Liver (tissue), 9 donors: ENCODE data around the gene BICRA. TPM values are rescaled to one million over a fixed set of nuclear protein-coding genes. Genes with fewer than 3 reads are reported as not detected.

Source experiments
- DNase-seq: peaks from one replicate; pipeline ENCODE4 v3.0.0-alpha.2; 2017; ENCODE audit warnings: low spot score
- H3K27ac ChIP-seq, 2 donors: one replicate each; pipeline ENCODE4 v1.7.0; 2013; ENCODE audit warnings: inconsistent platforms in 2 of 2, low read length in 2 of 2, control low read depth in 1 of 2, low read depth in 1 of 2, mild to moderate bottlenecking in 1 of 2
- H3K27me3 ChIP-seq, 4 donors: one replicate each; pipeline versions ENCODE4 v1.6.1 to v1.7.0; 2013; ENCODE audit warnings: low read length in 3 of 4, inconsistent platforms in 1 of 4, mild to moderate bottlenecking in 1 of 4, moderate library complexity in 1 of 4; ENCODE audit not compliant: control insufficient read depth in 4 of 4, insufficient read depth in 4 of 4
- H3K36me3 ChIP-seq, 4 donors: one replicate each; pipeline versions ENCODE4 v1.6.1 to v1.7.0; 2013; ENCODE audit warnings: low read length in 3 of 4, mild to moderate bottlenecking in 3 of 4, low read depth in 1 of 4, moderate library complexity in 1 of 4; ENCODE audit not compliant: control insufficient read depth in 4 of 4, insufficient read depth in 3 of 4
- H3K4me1 ChIP-seq, 4 donors: one replicate each; pipeline versions ENCODE4 v1.6.1 to v1.7.0; 2013; ENCODE audit warnings: low read length in 3 of 4, mild to moderate bottlenecking in 3 of 4, moderate library complexity in 1 of 4; ENCODE audit not compliant: control insufficient read depth in 4 of 4, insufficient read depth in 4 of 4
- H3K4me3 ChIP-seq, 3 donors: one replicate each; pipeline versions ENCODE4 v1.6.1 to v1.7.0; 2013; ENCODE audit warnings: low read length in 3 of 3, control low read depth in 1 of 3, low read depth in 1 of 3, mild to moderate bottlenecking in 1 of 3
- H3K9ac ChIP-seq, 2 donors: one replicate each; pipeline ENCODE4 v1.7.0; 2013; ENCODE audit warnings: low read length in 2 of 2, mild to moderate bottlenecking in 2 of 2, moderate library complexity in 2 of 2, control low read depth in 1 of 2, low read depth in 1 of 2
- H3K9me3 ChIP-seq, 4 donors: one replicate each; pipeline versions ENCODE4 v1.6.1 to v1.7.0; 2013; ENCODE audit warnings: low read length in 3 of 4; ENCODE audit not compliant: control insufficient read depth in 4 of 4
- EGR1 ChIP-seq, 2 donors: IDR thresholded peaks; 2 replicates each; pipeline ENCODE4 v1.6.1; 2016 to 2018; ENCODE audit warnings: antibody characterized with exemption in 2 of 2, low read depth in 2 of 2
- FOXA1 ChIP-seq: IDR thresholded peaks from 2 replicates; pipeline ENCODE4 v1.6.1; 2016; ENCODE audit warnings: antibody characterized with exemption
- FOXA2 ChIP-seq: IDR thresholded peaks from 2 replicates; pipeline ENCODE4 v1.6.1; 2016; ENCODE audit warnings: antibody characterized with exemption
- GABPA ChIP-seq, 2 donors: IDR thresholded peaks in 1 of 2; conservative IDR thresholded peaks in 1 of 2; 2 replicates each; pipeline ENCODE4 v1.6.1; 2016; ENCODE audit warnings: antibody characterized with exemption in 2 of 2, mild to moderate bottlenecking in 1 of 2, moderate library complexity in 1 of 2
- HNF4A ChIP-seq, 2 donors: conservative IDR thresholded peaks; 2 replicates each; pipeline ENCODE4 v1.6.1; 2016; ENCODE audit warnings: antibody characterized with exemption in 2 of 2, mild to moderate bottlenecking in 2 of 2
- HNF4G ChIP-seq: IDR thresholded peaks from 2 replicates; pipeline ENCODE4 v1.6.1; 2016; ENCODE audit warnings: antibody characterized with exemption
- JUND ChIP-seq, 2 donors: IDR thresholded peaks; 2 replicates each; pipeline ENCODE4 v1.6.1; 2016; ENCODE audit warnings: antibody characterized with exemption in 2 of 2
- MAX ChIP-seq: IDR thresholded peaks from 2 replicates; pipeline ENCODE4 v1.6.1; 2016; ENCODE audit warnings: antibody characterized with exemption
- NR2F2 ChIP-seq: IDR thresholded peaks from 2 replicates; pipeline ENCODE4 v1.6.1; 2016; ENCODE audit warnings: antibody characterized with exemption
- RAD21 ChIP-seq, 2 donors: IDR thresholded peaks; 2 replicates each; pipeline ENCODE4 v1.6.1; 2016; ENCODE audit warnings: antibody characterized with exemption in 2 of 2, mild to moderate bottlenecking in 2 of 2
- REST ChIP-seq: IDR thresholded peaks from 2 replicates; pipeline ENCODE4 v1.6.1; 2016; ENCODE audit warnings: antibody characterized with exemption, mild to moderate bottlenecking
- RXRA ChIP-seq, 2 donors: IDR thresholded peaks; 2 replicates each; pipeline ENCODE4 v1.6.1; 2017 to 2018; ENCODE audit warnings: antibody characterized with exemption in 2 of 2, mild to moderate bottlenecking in 1 of 2
- SP1 ChIP-seq: IDR thresholded peaks from 2 replicates; pipeline ENCODE4 v1.6.1; 2018; ENCODE audit warnings: antibody characterized with exemption, mild to moderate bottlenecking
- TAF1 ChIP-seq: conservative IDR thresholded peaks from 2 replicates; pipeline ENCODE4 v1.6.1; 2016; ENCODE audit warnings: antibody characterized with exemption, mild to moderate bottlenecking
- YY1 ChIP-seq: IDR thresholded peaks from 2 replicates; pipeline ENCODE4 v1.6.1; 2016; ENCODE audit warnings: antibody characterized with exemption, mild to moderate bottlenecking
- ZBTB33 ChIP-seq: IDR thresholded peaks from 2 replicates; pipeline ENCODE4 v1.6.1; 2016; ENCODE audit warnings: antibody characterized with exemption
- WGBS: extraction: QIAGEN DNeasy Blood & Tissue Kit; methylation state at CpG from one replicate; pipeline ENCODE4 v1.1.7; 2013; 5-methylcytosine and 5-hydroxymethylcytosine counted together
- polyA plus RNA-seq, 2 donors: library from polyadenylated mRNA; stranded (reverse) in 1 of 2; unstranded in 1 of 2; fragments of 200-250 nt in 1 of 2; fragments of >200 nt in 1 of 2; fragmentation: Nextera tagmentation in 1 of 2; extraction: Ambion mirVana in 1 of 2; gene quantifications; one replicate each; pipeline versions ENCODE4 v1.2.1 to v1.2.3, GENCODE V29; 2013 to 2015
- total RNA-seq, 2 donors: library from RNA; depleted of rRNA; stranded (reverse); fragments of >200 nt; gene quantifications; one replicate each; pipeline ENCODE4 v1.2.3, GENCODE V29; 2014
- TF ChIP-seq, protein P1 (sequence below): IDR thresholded peaks from 2 replicates; pipeline ENCODE4 v1.6.1; 2016; ENCODE audit warnings: antibody characterized with exemption
- TF ChIP-seq, protein P2 (sequence below): fragments of 150-350 bp; IDR thresholded peaks from 2 replicates; pipeline ENCODE4 v1.5.1; 2017; ENCODE audit warnings: improper control_type of control experiment, low read depth, low read length; ENCODE audit not compliant: missing input control
- donor health status: healthy.
- donor health status: healthy.
- donor health status: healthy.
- donor health status: healthy.
- donor health status: healthy.

BICRA gene
- total and polyA plus RNA-seq, 4 donors = 0.63 to 8.9 (median 3.0) TPM

DNA sequence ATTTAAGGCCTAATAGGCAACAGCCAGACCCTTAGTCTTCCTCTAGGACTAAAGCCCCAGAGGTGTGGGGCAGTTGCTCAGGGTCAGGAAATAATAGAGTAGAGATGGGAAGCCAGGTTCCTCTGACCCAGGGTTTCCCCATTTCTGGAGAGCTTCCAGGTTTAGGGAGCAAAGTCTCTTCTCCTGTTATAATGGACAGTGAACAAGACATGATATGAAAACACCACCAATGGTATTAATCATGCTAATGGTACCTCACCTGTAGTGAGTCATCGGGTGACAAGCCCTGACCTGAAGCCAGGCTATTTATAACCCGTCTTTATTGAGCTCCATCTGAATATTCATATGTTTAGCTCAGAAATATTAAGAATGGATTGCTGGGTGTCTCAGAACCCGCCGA is 24.6 kb downstream of the BICRA start:
- H3K9ac ChIP-seq = no peak overlapping the region
- 66% methylated on average over 4 of the region's 4 CpGs for WGBS
- no peaks in the 10 kb centered on the region for H3K9me3 ChIP-seq
- H3K27me3 ChIP-seq = no peaks in the 10 kb centered on the region
- no peak for DNase-seq
- no peak for TF ChIP-seq NR2F2
- TF ChIP-seq, protein P1, sequence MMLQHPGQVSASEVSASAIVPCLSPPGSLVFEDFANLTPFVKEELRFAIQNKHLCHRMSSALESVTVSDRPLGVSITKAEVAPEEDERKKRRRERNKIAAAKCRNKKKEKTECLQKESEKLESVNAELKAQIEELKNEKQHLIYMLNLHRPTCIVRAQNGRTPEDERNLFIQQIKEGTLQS = no peak
- TF ChIP-seq RAD21 (IDR thresholded peaks at IDR 0.05) = peak; percentile 23 to 27
- TF ChIP-seq YY1 = peak; percentile 22
- TF ChIP-seq JUND (IDR thresholded peaks at IDR 0.05) = peak in 1 of 2 donors; percentile 79
- TF ChIP-seq HNF4G = no peak
- TF ChIP-seq, protein P2, sequence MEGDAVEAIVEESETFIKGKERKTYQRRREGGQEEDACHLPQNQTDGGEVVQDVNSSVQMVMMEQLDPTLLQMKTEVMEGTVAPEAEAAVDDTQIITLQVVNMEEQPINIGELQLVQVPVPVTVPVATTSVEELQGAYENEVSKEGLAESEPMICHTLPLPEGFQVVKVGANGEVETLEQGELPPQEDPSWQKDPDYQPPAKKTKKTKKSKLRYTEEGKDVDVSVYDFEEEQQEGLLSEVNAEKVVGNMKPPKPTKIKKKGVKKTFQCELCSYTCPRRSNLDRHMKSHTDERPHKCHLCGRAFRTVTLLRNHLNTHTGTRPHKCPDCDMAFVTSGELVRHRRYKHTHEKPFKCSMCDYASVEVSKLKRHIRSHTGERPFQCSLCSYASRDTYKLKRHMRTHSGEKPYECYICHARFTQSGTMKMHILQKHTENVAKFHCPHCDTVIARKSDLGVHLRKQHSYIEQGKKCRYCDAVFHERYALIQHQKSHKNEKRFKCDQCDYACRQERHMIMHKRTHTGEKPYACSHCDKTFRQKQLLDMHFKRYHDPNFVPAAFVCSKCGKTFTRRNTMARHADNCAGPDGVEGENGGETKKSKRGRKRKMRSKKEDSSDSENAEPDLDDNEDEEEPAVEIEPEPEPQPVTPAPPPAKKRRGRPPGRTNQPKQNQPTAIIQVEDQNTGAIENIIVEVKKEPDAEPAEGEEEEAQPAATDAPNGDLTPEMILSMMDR = no peak
- TF ChIP-seq HNF4A (conservative IDR thresholded peaks at IDR 0.05) = peak; percentile 70 to 83
- TF ChIP-seq REST = peak; percentile 20
- no peak for TF ChIP-seq FOXA2
- TF ChIP-seq RXRA (IDR thresholded peaks at IDR 0.05) = peak; percentile 24 to 65
- no peak for TF ChIP-seq EGR1 (IDR thresholded peaks at IDR 0.05; ENCODE audit: low read depth in 2 of 2)
- no peak for TF ChIP-seq GABPA (IDR thresholded peaks at IDR 0.05 in 1 of 2, conservative IDR thresholded peaks at IDR 0.05 in 1 of 2)
- no peak for TF ChIP-seq TAF1
- TF ChIP-seq FOXA1 = no peak
- no peak for TF ChIP-seq MAX
- TF ChIP-seq SP1 = peak; percentile 36
- TF ChIP-seq ZBTB33 = no peak
- no peaks in the 10 kb centered on the region for H3K36me3 ChIP-seq
- H3K27ac ChIP-seq = peak overlapping the region; percentile 61 to 85
- no peak overlapping the region for H3K4me3 ChIP-seq
- H3K4me1 ChIP-seq = peaks cover 3 to 13% (median 6%) of the 10 kb centered on the region in 4 donors
